GM21786 (cell line): ENCODE data around the gene LYPLA2.
"Not testable (repeated sequence)": the region's sequence is repeated elsewhere in the genome, so short reads cannot be mapped to it uniquely, and the experiment has no call there.

ENCODE experiments used
- ATAC-seq: cut with Tn5 transposase; IDR thresholded peaks from one replicate; pipeline ENCODE4 v1.9.1; 2021; ENCODE audit not compliant: unreplicated experiment

LYPLA2 gene

DNA sequence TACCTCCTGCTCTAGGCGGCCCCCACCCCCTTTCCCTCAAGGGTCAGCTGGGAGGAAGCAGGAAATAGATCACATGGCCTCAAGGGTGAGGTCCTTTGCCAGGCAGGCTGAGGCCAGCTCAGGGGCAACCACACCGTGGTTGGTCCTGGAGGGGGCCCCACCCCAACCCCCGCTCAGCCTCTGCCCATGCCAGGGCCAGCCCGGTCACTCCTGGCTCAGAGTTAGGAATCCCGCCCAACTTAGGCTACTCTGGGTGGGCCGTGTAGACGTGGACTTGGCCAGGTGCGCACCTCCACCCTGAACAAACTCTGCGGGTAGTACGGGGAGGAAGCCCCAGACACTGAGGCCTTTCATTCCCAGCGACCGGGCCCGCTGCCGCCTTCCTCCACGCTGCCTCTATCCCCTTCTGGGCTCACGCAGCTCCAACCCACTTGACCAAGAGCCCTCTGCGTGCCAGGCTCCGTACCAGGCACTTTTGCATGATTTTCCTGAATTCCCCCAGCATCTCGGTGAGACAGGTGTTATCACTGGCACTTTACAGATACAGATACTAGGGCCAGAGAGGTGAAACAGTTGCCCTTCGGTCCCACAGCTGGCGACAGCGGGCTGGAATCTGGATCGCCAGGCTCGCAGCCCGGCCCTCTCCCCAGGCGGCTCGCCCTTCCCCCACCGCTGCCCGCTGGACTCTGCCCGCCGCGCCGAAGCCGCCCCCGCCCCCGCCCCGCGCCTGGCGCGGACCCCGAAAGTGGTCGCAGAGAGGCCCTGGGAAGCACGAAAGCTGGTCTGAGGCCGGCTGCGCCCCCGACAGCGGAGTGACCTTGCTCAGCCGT, 8.8 kb downstream of the LYPLA2 start:
- peak; percentile 2 for ATAC-seq

DNA sequence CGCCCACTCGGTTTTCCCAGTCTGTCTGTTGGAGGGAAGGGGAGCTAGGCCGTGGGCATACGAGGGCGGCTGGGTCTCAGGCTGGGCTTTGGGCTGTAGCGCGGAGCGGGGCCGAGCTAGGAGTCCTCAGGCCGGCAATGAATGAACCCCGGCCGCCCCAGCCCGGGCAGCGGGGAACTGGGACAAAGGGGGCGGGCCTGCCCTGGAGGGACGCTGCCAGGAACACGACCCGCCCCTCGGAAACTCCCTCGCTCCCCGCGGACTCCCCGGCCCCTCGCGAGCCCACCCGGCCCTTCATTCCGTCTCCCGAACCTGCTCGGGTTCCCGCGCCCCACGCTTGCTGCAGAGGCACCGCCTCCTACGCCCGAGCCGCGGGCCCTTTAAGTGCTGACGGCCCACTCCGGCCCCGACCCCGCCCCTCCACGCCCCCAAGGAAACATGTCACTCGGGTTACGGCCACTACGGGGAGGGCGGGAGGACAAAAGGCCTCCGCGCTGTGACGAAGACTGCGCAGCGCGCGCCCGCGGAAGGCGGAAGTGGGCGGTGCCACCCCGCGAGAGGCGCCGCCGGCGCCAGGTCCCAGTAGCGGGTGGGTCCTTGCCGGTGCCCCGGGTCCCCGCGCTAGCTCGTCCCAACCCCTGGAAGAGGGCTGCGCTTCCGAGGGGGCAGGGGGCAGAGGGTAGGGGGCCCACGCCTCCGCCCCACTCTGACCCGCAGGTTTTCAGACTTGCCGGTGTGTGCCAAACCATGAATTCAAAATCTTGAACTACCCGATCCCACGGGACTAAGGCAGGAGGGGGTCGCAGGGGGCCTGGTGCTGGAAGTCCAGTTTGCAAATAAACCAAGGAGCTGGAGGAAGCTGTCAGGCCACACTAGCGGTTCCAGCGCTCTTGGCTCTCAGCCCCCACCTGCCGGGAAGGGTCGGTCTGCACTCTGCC, 9.7 kb downstream of the LYPLA2 start, which contains the start of gene GALE:
Gene GALE, minus strand, starts transcription at position 355 of the 938 bp plus-strand sequence. CDS start 1,747 bp downstream, outside the sequence.
- peak; percentile 76 for ATAC-seq

- ATAC-seq: no peak
Measured at GRCh38 chr1:23801338-23801748, 10.4 kb downstream of the LYPLA2 start.

DNA sequence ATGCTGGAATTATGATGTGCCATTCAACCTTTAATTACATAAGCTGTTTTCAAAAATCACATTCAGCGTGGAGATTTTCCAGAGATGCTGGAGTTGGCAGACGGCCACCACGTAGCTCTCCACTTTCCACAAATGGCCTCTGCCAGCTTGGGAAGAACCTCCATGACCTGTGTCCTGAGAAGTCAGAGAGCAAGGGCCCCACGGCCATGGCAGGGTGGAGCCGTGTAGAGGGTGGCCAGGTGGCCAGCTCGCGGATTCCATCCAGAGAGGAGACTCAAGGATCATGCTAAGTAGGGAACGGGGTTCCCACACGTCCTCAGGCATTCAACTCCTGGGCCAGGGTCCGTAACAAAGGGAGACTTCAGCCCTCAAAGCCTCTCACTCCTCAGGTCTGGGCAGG, 10.9 kb downstream of the LYPLA2 start:
- no peak for ATAC-seq

DNA sequence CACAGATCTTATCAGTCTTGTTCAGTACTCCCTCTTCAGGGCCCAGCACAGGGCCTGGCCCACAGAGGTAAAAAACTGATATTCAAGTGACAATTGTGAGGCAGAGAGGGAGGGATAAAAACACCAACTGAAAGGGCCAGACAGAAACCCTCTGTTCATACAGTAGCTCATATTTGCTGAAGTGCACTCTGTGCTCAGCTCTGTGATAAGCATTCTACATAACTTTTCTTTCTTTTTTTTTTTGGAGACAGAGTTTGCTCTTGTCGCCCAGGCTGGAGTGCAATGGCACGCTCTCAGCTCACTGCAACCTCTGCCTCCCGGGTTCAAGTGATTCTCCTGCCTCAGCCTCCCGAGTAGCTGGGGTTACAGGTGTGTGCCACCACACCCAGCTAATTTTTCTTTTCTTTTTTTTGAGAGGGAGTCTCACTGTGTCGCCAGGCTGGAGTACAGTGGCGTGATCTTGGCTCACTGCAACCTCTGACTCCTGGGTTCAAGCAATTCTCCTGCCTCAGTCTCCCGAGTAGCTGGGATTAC, 11.9 kb downstream of the LYPLA2 start:
- ATAC-seq: not testable (repeated sequence)

GRCh38 chr1:23803674-23804073, 12.7 kb downstream of the LYPLA2 start:
- ATAC-seq: no peak

- ATAC-seq: no peak
Measured at GRCh38 chr1:23804183-23804835, 13.4 kb downstream of the LYPLA2 start.

- no peak for ATAC-seq
Measured at GRCh38 chr1:23805025-23805424, 14.1 kb downstream of the LYPLA2 start.

DNA sequence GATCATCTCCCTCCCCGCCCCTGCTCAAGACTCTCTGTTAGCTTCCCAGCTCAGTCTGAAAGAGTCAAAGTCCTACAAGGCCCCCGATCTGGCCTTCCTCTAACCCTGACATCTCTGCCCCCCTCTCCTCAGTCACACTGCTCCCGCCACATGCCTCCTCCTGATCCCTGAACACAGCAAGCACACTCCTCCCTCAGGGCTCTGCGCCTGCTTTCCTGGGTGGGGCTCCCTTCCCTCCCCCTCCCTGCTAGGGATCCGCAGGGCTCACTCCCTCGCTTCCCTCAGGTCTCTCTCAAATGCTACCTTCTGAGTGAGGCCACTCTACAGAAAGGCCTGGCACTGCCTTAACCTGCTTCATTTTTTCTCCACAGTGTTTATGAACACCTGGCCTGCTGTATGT, 15.3 kb downstream of the LYPLA2 start:
- no peak for ATAC-seq

GRCh38 chr1:23807453-23807852, 16.5 kb downstream of the LYPLA2 start:
- no peak for ATAC-seq

- peak; percentile 79 for ATAC-seq
Measured at GRCh38 chr1:23809751-23810171, 18.8 kb downstream of the LYPLA2 start.

DNA sequence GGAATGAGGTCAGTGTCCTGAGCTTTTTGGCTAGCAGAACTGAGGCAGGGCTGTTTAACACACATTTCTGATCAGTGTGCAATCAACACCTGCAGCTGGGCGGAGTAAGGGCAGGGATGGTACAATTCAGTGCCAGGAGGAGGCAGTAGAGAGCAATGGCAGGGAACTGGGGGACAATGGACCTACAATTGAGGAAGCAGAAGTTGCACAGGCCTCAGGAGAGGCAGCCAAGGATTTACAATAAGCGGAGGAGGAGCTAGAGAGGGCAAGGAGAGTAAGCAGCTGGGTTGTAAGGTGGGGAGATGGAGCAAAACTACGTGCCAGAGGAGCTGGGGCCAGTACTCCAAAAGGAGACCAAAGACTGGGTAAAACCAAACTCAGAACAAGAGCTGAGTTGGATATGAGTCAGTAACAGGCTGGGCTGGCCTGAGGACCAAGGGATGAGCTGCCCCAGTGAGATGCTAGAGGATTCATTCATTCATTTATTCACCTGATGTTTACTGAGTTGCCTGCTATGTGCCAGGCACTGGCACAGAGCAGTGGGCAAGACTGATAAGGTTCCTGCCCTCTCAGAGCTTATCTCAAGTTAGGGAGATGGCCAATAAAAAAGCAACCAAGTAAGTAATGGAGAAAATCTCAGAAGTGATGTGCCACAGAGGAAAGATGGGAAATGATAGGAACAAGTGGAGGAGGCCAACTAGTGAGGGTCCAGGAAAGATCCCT, 20.0 kb downstream of the LYPLA2 start:
- no peak for ATAC-seq

DNA sequence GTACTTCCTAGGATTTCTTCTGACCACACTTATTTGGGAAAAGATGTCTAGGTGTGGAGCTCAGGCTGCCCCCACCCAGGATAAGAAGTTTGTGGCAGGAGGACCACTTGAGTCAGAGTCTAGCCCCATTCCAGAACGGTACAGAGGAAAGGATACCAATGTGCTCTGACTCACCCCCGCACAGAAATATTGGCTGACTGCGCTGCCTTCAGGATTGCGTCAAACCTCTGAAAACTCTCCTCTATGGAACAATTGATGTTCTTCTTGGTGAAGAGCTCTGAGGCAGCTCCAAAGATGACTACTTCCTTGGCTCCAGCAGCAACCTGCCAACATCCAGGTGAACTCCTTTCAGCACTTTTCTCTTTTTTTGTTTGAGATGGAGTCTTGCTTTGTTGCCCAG, 23.1 kb downstream of the LYPLA2 start:
- ATAC-seq: no peak

DNA sequence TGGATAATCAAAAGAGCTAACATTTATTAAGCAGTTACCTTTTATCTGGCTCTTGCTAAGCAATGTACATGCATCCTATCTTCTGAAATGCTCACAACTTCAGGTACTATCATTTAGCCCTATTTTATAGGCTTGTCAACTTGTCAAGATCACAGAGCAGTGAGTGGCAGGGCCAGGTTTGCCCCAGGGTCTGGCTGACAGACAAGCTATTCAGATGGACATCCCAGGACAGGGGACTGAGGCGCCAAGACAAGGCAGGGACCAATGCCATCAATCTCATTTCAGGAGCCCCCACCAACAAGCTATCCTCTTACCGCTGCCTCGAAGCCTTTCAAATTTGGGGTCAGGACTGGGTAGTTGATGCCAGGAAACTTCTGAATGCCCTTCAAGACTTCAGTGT, 25.4 kb downstream of the LYPLA2 start:
- no peak for ATAC-seq

- no peak for ATAC-seq
Measured at GRCh38 chr1:23816906-23817305, 26.0 kb downstream of the LYPLA2 start.

DNA sequence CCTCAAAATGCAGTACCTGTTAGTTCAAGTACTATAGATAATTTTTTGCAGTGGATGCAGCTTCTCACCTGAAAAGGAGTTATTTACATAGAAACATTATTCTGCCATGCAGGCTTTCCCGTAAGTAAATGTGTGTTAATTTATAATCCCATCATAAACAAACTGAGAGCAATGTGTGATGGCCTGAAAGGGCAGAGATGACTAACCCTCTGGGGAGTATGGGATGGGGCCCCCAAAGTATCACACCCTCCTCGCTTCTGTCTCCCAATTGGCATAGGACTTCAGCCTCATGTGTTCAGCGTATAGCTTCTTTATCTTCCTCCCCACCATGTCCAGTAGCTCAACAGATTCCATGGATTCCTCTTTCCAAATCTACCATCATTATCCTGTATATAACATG, 26.7 kb downstream of the LYPLA2 start:
- ATAC-seq: no peak

DNA sequence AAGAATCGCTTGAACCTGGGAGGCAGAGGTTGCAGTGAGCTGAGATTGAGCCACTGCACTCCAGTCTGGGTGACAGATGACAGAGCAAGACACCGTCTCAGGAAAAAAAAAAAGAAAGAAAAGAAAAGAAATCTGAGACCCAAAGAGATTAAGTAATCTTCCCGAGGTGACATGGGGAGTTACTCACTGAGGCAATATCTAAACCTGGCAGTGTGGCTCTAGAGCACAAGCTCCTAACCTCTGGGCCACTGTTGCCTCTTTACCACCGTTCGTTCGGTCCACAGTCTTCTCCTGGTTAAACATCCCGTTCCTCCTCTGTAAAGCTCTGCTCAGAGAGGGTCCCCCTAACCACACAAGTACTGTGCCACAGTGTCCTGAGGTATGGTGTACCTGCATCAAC, 32.8 kb downstream of the LYPLA2 start:
- ATAC-seq: no peak

DNA sequence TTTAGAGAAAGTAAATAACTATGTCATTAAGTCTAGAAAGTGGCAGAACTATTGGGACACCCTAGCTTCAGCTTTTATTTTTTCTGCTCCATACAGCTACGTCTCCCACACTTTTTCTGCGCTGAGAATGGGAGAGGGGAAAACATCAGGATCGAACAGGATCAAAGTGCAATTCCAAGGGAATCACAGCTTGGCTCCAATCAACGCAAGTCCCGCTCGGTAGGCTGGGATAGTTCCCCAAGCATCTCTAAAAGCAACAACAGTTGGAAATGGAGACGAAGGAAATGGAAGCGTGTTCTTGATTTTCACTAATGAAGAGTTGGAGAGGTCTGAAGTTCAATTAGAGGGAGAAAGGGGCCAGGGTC, 33.7 kb downstream of the LYPLA2 start:
- no peak for ATAC-seq

GRCh38 chr1:23825076-23825761, 34.3 kb downstream of the LYPLA2 start, which contains the start of gene HMGCL:
Gene HMGCL, minus strand, starts transcription at chr1:23825429. Its CDS starts 14 bp downstream, at chr1:23825415.
- peak; percentile 83 for ATAC-seq
